Stomach (tissue), 4 donors: ENCODE measurements around the gene NTM.

ENCODE experiments used
- EP300 ChIP-seq: sonication (generic); formaldehyde crosslinking; IDR thresholded peaks from one replicate; pipeline ENCODE4 v1.6.1; 2017; ENCODE audit warnings: antibody characterized with exemption
- TF ChIP-seq, protein P1 (sequence below), 7 experiments: fragments of 450-650 bp in 4 of 7; fragments of 200-600 bp in 3 of 7; sonication (generic) in 3 of 7; IDR thresholded peaks; one replicate each; pipeline ENCODE4 v1.5.1; 2016 to 2019; ENCODE audit warnings: antibody characterized with exemption in 7 of 7, control low read depth in 2 of 7, mild to moderate bottlenecking in 1 of 7

DNA sequence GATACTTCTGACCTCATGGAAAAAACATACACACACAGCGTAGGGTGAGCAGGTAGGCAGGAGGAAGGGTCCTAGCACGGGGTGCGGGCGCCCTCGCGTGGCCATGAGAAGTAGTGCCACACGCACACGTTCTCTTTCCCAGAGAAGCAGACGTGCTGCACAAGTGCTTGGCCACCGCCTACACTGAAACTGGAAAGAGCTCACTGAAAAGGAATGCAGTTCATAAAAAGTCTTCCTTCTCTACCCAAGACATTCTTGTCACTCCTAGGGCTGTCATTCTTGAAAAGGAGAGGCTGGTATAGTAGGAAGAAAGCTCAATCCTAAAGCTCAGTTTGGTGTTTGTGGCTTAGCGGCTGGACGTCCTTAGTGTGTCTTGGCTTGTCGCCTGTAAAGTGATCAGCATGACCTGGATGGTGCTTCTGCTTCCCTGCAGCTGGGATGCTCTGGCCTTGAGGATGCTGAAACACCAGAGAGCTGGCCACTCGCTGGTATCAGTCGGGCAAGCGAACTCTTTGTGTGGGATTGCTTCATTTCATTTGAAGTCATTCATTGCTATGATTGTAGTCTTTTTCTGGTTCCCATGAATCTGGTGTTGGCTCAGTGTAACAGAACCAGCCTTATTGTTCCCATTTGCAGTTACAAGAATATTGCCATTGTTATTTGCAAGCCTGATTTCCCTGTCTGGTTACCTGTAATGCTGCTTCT is 303.8 kb downstream of the NTM start:
- TF ChIP-seq, protein P1, sequence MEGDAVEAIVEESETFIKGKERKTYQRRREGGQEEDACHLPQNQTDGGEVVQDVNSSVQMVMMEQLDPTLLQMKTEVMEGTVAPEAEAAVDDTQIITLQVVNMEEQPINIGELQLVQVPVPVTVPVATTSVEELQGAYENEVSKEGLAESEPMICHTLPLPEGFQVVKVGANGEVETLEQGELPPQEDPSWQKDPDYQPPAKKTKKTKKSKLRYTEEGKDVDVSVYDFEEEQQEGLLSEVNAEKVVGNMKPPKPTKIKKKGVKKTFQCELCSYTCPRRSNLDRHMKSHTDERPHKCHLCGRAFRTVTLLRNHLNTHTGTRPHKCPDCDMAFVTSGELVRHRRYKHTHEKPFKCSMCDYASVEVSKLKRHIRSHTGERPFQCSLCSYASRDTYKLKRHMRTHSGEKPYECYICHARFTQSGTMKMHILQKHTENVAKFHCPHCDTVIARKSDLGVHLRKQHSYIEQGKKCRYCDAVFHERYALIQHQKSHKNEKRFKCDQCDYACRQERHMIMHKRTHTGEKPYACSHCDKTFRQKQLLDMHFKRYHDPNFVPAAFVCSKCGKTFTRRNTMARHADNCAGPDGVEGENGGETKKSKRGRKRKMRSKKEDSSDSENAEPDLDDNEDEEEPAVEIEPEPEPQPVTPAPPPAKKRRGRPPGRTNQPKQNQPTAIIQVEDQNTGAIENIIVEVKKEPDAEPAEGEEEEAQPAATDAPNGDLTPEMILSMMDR (IDR thresholded peaks at IDR 0.05) = peak in 5 of 7 experiments; percentile 66 to 91 (median 80)
- TF ChIP-seq EP300 = no peak
